Ovary (tissue), 3 donors: Measurements from ENCODE around the gene CLDN15.

Experiments used
- POLR2A ChIP-seq: fragments of 450-650 bp; IDR thresholded peaks from one replicate; pipeline ENCODE4 v1.6.1; 2017; ENCODE audit warnings: antibody characterized with exemption, mild to moderate bottlenecking, moderate library complexity
- TF ChIP-seq, protein P1 (sequence below), 3 donors: fragments of 450-650 bp in 2 of 3; fragments of 200-600 bp in 1 of 3; IDR thresholded peaks; one replicate each; pipeline versions ENCODE4 v1.5.1 to v1.8.0; 2016 to 2022; ENCODE audit warnings: antibody characterized with exemption in 3 of 3, mild to moderate bottlenecking in 1 of 3
- donor health status: DM: no; HTN: no; CAD: no.

GRCh38 chr7:101258243-101258731 is 20.7 kb upstream of the CLDN15 start:
- TF ChIP-seq, protein P1, sequence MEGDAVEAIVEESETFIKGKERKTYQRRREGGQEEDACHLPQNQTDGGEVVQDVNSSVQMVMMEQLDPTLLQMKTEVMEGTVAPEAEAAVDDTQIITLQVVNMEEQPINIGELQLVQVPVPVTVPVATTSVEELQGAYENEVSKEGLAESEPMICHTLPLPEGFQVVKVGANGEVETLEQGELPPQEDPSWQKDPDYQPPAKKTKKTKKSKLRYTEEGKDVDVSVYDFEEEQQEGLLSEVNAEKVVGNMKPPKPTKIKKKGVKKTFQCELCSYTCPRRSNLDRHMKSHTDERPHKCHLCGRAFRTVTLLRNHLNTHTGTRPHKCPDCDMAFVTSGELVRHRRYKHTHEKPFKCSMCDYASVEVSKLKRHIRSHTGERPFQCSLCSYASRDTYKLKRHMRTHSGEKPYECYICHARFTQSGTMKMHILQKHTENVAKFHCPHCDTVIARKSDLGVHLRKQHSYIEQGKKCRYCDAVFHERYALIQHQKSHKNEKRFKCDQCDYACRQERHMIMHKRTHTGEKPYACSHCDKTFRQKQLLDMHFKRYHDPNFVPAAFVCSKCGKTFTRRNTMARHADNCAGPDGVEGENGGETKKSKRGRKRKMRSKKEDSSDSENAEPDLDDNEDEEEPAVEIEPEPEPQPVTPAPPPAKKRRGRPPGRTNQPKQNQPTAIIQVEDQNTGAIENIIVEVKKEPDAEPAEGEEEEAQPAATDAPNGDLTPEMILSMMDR (IDR thresholded peaks at IDR 0.05) = no peak
- no peak for TF ChIP-seq POLR2A
